HG02973 (cell line): Measurements from ENCODE around the gene NPAS2.

Source experiments
- ATAC-seq: cut with Tn5 transposase; IDR thresholded peaks from one replicate; pipeline ENCODE4 v1.9.1; 2021; ENCODE audit warnings: moderate library complexity; ENCODE audit not compliant: unreplicated experiment

NPAS2 gene

DNA sequence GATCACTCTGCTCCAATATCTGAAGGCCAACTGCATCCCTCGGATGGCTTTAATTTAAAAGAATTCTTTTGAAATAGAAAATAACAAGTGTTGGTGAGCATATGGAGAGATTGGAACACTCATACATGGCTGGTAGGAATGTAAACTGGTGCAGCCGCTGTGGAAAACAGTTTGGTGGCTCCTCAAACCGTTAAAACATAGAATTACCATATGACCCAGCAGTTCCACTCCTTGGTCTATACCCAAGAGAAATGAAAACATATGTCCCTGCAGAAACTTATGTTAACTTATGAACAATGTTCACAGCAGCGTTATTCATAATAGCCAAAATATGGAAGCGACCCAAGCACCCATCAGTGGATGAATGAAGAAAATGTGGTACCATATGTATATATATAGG is 60.1 kb downstream of the NPAS2 start:
- ATAC-seq = no peak

DNA sequence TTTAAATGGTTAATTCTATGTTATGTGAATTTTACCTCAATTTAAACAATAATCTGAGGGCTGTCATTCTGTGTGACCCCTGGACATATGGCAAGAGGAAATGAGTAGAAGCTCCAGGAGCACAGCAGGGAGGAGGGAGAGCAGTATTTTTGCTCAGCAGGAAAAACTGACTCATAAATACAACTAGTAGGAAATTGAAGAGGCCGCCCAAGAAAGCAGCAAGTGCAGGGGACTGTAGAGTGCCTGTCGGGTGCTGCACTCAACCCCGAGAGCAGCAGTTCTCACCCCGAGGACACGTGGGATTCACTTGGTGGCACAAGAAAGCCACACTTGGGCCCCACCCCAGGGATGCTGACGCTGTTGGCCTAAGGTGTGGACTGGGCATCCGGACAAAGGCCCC is 60.8 kb downstream of the NPAS2 start:
- ATAC-seq = no peak

DNA sequence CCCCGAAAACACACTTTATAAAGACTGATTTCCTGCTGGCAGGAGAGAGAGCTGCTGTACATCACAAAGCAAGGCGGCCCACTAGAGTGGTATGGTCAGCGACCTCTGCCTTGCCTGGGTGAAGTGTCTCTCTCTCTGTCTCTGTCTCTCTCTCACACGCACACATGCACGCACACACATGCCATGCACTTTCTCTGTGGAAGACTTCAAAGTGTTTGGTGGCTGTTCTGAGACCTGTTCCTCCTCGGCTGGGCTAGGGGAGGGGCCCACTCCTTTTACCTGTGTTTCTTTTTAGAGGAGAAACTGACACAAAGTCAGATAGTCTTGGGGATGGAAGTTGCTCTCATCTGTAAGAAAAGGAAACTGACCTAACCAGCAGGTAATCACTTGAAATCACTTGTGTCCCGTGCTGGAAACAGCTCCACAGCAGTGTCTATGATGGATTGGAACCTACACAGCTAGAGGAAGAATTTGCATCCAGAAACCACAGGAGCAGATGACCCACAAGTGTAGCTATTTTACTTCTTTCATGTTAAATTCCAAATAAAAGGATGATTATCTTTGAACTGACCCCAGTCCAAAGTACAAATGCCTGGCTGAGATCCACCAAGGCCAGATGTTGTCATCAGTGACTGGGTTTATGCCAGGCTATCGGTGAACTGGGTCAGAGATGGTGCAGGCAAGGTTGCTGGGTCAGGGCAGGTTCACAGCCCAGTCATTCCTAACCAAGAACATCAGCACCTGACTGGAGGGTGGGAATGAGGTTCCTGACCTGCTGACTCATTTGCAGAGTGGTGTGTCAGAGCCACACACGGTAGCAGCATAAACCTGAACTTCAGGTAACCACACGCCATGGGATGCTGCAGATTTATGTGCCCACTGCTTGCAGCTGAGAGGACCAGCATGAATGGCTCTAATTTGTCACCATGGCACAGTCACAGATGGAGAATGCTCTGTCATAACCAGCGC is 63.0 kb downstream of the NPAS2 start:
- ATAC-seq = no peak

DNA sequence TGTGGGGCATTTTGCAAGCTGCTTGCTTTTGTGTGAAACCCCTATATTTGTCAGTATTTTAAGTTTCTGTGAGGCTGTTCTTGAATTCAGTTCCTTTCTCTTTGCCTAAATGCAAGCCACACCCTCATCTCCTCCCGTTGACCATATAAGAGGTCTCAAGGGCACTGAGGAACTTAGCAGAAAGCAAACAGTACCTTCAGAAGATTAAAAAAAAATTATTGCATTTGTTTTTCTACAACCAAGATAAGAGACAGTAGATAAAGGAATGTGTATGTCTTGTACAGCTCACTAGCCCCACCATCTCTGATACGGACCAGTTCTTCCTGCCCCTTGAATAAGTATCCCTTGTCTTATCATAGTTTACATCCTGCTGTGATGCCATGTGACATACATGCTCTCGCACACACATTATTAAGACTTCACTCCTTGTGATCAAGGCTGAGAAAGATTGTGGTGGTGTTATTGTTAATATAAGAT is 64.2 kb downstream of the NPAS2 start:
- no peak for ATAC-seq

DNA sequence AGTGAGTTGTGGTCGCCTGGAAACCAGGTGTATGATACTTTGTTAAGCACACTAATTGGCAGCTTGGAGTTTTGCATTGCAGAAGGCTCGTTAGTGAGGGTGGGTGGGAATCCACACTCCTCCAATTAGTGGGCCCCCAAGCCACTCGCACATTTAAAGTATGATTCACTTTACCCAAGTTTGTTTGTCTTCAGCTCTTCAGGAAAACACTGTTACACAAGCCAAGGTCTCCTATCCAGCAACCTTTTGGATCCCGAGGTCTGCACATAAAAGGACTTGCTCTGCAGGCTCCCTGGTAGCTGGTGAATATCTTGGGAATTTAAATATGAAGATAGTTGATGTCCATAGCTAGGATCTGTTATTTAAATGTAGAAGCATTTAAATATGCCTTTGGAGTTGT is 66.1 kb downstream of the NPAS2 start:
- no peak for ATAC-seq

DNA sequence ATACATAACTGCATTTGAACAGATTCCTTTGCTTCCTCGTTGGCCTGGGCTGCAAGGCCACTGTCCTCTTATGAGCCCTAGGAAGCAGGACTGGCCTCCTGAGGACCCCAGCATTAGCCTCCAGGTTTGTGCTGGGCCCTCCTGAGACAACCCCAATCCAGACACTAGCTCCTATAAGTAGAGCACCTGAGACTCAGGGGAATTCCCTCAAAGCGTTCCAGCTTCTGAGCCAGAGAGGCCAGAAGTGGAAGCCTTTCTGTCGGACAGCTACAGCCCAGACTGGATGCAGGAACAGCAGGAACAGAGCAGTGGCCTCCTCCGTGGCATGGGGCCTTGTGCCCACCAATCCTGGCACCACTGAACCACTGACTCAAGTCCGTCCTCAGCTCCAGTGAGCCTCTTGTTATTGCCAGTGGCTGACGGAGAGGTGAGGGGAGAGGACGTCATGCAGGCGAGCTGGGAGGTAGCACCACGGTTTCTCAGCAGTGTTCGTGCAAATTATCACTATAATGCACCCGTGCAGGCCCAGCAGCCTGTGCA is 67.2 kb downstream of the NPAS2 start:
- no peak for ATAC-seq

DNA sequence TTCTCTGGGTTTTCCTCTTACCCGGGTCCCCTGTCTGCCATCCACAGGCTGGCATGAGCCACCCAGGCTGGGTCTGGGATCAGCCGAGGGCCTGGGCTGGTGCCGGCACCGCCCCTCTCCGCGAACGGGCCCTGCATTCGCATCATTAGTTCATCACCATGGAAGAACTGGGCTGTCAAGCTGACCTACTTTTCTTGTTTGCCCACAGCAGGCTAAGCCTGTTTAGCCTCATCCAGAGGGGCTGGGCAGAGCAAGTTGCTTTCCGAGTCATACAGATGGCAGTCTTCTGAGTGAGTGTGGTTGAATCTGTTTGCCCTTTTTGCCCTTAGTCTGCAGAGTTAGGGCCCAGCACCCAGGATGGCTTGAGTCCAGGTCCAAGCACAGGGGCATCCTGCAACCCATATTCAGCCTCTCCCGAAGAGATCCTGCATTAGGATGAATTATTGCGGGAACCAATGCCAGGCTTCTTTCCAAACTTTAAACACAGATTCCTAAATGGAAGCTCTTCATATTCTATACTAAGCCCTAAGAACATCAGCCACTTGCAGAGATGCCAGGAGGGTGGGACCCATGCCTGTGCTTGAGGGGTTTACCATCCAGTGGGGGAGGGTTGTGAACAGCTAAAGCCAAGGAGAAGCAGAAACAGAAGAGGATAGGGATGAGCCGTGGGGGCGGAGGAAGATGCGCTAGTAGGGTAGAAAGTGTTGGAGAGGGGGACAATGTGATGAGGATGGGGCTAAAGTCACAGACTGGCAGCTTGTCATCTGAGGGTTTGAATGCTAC is 68.0 kb downstream of the NPAS2 start:
- no peak for ATAC-seq

DNA sequence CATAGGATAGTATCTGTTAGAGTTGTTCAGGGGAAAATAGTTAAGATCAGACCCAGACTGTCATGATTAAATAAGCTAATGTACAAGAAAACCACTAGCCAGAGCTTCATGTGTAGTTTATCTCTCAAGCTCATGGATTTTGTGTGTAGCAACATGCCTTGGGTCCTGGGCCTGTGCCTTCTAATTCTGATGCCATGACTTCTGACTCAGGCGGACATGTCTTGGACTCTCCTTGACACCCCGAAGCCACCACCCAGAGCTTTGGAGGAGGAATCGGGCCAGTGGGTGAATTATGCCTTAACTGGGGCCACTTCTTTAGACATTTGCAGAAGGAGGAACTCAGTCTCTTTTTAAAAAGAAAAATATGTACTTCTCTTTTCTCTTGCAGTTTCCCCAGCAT is 68.7 kb downstream of the NPAS2 start:
- ATAC-seq = no peak

DNA sequence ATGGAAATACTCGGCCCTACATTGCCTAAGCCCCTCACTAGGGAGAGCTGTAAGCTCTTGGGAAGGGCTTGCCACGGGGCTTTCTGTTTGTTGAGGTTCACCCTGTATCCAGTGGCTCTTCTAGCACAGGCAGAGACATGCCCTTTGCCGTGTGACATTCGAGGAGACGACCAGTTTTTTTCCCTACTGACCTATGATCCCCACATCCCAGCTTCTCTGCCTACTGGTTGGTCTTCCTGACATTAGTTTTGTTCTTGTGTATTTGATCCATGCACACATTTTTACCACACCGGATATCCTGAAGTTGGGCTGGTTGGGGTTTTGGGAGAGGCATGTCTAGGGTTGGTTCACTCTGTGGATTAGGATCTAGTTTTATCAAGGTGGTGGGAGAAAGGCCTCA is 69.3 kb downstream of the NPAS2 start:
- no peak for ATAC-seq

DNA sequence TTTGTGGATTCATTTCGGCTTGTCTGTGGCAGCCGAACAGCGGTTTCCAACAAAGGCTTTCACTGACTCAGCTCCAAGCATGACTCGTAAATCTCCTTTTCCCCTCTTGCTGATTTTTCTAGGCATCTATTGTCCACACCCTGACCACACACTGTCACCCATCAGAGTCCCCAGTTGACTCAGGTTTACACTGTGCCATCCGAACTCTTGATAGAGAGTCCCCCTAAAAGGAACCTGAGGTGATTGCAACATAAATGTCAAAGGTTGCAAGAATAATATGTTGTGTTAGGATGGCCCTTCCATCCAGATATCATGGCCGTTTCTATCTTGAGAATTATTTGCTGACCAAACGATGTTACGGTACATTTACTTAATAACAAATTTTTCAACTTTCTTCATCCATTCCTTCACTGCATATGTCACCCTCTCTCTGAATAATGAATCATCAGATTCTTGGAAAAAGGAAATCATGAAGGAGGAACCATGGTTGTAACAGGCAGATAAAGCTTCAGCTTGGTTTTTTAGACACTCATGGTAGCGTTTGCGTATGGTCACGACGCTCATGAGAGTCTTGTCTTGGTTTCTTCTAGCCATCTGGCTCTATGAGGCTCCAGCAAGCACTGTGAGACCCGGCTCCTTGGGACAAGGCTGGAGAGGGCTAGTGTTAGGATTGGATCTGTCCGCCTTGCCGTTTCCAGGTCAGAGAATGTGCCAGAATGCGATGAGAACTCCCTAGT is 72.1 kb downstream of the NPAS2 start:
- ATAC-seq = no peak

DNA sequence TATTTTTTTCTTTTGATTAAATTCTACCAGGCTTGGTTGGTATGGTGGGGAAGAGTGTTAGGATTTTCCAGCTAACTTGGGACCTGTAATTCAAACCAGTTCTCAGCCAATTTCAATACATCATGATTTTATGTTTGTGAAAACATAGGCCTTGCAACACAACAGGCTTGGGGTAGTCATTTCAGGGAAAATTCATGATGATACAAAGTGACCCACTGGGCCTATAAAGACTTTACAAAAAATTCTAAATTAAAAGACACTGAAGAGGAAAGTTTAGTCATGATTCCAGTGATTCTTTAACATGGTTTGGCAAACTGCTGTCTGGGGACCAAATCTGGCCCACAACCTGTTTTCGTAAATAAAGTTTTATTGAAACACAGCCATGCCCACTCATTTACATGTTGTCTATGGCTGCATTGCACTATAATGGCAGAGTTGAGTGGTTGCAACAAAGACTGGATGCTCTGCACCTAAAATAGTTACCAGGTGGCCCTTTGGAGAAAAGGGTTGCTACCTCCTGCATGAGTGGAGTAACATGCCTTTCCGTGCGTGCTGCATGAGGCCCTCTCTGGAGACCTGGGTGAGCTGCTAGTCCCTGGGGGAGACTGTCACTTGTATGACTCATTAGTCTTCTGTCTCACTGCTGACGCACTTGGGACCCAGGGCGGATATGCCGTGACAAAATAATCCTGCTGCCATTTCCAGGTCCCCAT is 73.6 kb downstream of the NPAS2 start:
- ATAC-seq = no peak

DNA sequence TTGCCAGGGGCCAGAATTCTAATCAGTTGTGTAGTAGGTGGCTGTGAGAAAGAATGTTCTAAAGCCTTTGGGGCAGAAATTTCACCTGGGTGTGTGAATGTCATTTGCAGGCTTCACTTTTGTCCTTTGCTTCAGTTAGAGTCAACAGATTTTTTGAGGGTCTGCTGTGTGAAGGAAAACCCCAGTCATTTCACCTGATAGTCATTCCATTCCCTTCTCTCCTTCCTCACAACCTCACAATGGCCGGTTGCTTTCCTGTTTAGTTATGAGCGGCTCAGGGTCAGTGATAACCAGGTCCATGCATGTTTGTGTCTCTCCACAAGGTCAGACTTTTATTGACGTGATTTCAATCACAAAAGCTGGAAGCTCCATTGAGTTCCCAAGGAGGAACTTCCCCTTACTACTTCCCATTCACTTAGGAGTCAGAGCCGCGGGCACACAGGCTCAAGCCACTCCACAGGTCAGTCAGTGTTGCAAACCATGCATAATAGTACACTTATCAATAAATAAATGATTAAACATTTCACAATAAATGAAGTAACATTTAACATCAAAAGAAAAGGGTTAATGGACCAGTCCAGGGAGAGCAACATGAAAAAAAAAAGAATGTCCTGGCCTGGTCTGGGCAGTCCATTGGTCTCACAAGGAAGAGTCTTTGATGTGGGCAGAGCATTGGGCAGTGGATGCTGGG is 74.3 kb downstream of the NPAS2 start:
- no peak for ATAC-seq

DNA sequence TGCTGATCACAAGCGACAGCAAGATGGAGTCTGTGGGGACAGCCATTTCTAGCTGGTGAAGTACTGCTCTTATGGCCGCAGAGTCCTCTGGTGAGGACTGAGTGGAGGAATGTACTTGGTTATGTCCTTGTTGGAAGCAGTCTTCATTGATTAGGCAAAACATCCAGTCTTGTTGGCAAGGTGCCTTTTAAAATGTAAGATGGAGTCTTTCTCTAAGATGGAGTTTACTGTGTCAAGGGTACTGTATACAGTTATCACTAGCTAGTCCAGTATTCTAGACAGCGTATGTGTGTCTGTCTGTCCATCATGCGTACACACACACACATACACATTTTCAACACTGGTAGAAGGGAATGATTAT is 74.8 kb downstream of the NPAS2 start:
- ATAC-seq = no peak

DNA sequence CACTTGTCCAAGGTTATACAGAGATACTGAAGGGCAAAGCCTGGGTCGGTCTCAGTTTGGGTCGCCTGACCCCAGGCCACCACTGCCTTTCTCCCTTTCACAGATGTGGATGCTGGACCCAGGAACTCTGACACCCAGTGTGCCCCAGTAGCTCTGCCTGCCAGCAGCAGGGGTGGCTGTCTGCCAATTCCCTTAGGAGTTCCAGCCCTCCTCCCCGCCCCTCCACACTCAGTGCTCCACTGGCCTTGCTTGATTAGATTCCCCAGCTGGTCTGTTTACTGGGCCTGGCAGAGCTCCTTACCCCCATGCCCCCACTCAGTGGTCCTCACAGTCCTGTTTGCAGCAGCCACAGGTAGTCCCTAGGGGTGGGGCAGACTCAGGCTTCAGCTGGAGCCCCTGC is 75.5 kb downstream of the NPAS2 start:
- ATAC-seq = no peak

DNA sequence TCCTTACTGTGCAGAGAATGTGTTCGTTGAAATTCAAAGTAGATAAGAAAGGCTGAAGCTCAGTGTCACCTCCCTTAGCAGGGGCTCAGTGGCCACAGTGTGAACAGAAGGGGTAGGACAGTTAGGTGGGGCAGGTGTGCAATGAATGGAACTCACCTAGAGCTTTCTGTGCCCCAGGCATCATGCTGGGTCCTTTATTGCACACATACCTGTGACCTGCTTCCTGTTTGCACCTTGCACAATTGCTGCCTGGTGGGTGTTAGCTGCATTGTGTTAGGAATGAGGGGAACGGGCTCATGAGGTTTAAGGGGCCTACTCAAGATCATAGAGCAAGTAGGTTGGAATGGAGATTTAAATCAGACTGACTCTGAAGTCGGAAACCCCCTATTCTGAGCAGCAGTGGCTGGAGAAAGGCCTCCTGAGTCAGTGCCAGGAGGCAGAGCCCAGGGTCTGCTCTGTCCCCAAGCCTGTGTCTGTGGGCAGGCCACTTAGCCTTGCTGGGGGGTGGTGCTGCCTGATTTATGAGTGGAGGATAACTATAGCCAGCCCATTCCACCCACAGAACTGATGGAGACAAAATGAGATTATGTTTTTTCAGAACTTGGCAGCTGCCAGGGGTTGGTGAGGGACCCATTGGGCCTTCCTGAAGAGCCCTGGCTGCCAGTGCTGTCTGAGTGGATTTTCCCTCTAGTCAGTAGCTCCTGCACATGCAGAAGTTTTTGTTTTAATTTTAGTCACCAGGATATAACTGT is 76.2 kb downstream of the NPAS2 start:
- ATAC-seq = no peak

DNA sequence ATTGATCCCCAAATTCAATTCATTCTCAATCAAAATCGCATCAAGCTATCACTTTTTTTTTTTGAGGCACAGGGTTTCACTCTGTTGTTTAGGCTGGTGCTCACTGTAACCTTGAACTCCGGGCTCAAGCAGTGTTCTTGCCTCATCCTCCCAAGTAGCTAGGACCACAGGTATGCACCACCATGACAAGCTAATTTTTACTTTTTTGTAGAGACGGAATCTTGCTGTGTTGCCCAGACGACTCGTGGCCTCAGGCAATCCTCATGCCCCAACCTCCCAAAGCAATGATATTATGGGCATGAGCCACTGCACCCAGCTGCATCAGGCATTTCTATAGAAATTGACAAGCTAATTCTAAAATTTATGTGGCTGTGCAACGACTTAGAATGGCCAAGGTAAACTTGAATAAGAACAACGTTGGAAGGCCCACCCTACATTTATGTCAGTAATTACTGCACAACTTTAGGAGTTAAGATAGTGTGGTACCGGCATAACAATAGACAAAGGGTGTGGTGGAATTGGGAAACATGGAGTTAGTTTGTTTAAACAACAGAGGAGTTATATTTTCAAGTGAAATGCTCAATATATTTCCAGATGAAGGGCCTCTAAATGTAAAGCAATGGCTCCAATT is 78.2 kb downstream of the NPAS2 start:
- ATAC-seq = no peak

DNA sequence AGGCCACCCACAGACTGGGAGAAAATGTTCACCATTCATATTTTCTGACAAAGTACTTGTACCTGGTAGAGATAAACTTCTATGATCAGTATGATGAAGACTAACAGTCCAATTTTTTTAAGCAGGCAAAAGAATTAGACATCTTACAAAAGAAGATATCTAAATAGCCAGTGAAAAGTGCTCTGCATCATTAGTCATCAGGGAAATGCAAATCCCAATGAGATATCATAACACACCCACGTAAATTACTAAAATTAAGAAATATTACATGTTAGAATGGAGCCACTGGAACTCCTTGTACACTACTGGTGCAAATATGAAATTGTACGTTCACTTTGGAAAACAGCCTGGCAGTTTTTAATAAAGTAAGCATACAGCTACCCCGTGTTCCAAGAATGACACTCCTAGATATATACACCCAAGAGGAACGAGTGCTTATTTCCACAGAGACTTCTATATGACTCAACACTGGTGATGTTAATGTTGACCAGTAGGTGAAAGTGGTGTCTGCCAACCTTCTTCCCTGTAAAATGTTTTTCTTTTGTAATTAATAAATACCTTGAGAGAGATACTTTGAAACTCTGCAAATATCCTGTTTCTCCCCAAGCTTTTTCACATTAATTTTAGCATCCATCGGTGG is 80.3 kb downstream of the NPAS2 start:
- ATAC-seq = no peak

DNA sequence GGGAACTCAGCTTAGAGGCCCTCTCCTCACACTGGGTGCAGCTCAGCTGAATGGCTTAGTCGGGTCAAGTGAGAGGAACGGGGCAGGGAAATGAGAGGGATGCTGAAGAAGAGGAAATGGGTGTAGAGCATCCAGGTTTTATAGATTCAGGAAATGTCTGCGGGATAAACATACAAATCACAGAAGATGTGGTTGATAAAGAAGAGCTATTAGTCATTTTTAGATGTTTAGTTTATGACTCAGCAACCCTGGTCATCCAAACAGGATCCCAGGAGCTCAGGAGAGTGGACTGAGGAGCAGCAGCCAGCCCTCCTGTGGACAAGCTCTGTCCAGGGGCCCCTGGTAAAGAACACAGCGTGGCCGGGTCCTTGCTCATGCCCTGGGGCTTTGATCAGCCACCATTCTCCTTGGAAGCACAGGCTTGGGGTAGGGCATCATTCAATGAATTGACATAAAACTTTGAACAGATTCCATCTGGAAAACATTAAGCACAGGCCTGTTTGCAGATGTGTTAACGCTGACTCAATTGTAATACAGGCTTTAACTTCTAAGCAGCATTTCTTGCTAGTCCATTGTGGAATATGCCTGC is 83.0 kb downstream of the NPAS2 start:
- ATAC-seq = no peak
